PFSK-1 (cell line): ENCODE results near the gene CYSLTR2.

Source experiments
- FOXP2 ChIP-seq: optimal IDR thresholded peaks from 2 replicates; pipeline ENCODE3; 2011; ENCODE audit warnings: borderline replicate concordance, control low read depth, inconsistent platforms; ENCODE audit not compliant: insufficient read depth; ENCODE audit errors: extremely low read length, extremely low read depth
- POLR2AphosphoS5 ChIP-seq: IDR thresholded peaks from 2 replicates; pipeline ENCODE4 v1.6.1; 2012; ENCODE audit warnings: low read depth, mild to moderate bottlenecking, control low read depth, low read length, moderate library complexity
- SIN3A ChIP-seq: IDR thresholded peaks from 2 replicates; pipeline ENCODE4 v1.6.1; 2012; ENCODE audit warnings: mild to moderate bottlenecking, low read length, moderate library complexity, borderline replicate concordance; ENCODE audit not compliant: insufficient read depth
- TAF1 ChIP-seq: IDR thresholded peaks from 2 replicates; pipeline ENCODE4 v1.6.1; 2012; ENCODE audit warnings: low read length, control low read depth, borderline replicate concordance; ENCODE audit not compliant: insufficient read depth
- TF ChIP-seq, protein P1 (sequence below), 2 experiments: IDR thresholded peaks; 2 replicates each; pipeline versions ENCODE4 v1.6.1 to v1.8.0; 2011 to 2012; ENCODE audit warnings: low read depth in 2 of 2, low read length in 2 of 2, control low read depth in 1 of 2, inconsistent platforms in 1 of 2, mild to moderate bottlenecking in 1 of 2, moderate library complexity in 1 of 2; ENCODE audit not compliant: insufficient read depth in 1 of 2

DNA sequence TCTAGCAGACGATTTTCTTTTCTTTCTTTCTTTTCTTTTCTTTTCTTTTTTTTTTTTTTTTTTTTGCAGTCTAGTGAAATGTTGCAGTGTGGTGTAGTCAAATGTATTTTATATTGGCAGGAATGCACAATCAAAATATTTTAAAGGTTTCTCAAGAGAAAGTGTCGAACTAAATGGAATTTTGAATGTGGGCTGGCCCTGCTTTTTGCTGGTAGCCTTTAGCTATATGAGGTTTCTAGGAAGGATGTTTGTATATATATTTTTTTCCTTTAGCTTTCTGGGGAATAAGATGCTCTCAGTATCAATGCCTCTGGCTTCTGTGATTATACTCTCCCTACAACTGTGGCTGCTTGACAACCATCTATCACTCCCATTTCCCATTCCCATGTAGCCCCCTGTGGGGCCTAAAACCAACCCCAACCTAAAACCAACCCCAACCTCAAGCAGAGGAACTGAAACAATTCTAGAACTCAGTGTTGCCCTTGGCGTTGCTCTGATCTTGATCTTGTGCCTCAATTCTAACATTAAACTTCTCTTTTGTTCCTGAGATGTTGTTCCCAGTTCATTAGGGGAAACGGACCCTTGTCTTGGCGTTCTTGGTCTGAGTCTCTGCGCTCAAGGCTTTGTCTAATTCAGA, 27.1 kb downstream of the CYSLTR2 start:
- TF ChIP-seq POLR2AphosphoS5: no peak
- TF ChIP-seq, protein P1, sequence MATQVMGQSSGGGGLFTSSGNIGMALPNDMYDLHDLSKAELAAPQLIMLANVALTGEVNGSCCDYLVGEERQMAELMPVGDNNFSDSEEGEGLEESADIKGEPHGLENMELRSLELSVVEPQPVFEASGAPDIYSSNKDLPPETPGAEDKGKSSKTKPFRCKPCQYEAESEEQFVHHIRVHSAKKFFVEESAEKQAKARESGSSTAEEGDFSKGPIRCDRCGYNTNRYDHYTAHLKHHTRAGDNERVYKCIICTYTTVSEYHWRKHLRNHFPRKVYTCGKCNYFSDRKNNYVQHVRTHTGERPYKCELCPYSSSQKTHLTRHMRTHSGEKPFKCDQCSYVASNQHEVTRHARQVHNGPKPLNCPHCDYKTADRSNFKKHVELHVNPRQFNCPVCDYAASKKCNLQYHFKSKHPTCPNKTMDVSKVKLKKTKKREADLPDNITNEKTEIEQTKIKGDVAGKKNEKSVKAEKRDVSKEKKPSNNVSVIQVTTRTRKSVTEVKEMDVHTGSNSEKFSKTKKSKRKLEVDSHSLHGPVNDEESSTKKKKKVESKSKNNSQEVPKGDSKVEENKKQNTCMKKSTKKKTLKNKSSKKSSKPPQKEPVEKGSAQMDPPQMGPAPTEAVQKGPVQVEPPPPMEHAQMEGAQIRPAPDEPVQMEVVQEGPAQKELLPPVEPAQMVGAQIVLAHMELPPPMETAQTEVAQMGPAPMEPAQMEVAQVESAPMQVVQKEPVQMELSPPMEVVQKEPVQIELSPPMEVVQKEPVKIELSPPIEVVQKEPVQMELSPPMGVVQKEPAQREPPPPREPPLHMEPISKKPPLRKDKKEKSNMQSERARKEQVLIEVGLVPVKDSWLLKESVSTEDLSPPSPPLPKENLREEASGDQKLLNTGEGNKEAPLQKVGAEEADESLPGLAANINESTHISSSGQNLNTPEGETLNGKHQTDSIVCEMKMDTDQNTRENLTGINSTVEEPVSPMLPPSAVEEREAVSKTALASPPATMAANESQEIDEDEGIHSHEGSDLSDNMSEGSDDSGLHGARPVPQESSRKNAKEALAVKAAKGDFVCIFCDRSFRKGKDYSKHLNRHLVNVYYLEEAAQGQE (IDR thresholded peaks at IDR 0.05; ENCODE audit: insufficient read depth in 1 of 2, low read depth in 2 of 2, low read length in 2 of 2): no peak
- no peak for TF ChIP-seq FOXP2
- no peak for TF ChIP-seq SIN3A
- no peak for TF ChIP-seq TAF1
